A549 (cell line): ENCODE results near the gene CLSTN2.

Experiments
- EP300 ChIP-seq, 2 experiments: fragments of >200 bp; sonication (Bioruptor Twin); formaldehyde crosslinking; IDR thresholded peaks; 2 replicates in 1 of 2; 3 replicates in 1 of 2; pipeline ENCODE4 v1.6.1; 2016 to 2017
- MAFK ChIP-seq: fragments of 450-650 bp; IDR thresholded peaks from 2 replicates; pipeline ENCODE4 v1.6.1; 2014; ENCODE audit not compliant: partially characterized antibody
- MAZ ChIP-seq: fragments of 150-350 bp; IDR thresholded peaks from 2 replicates; pipeline ENCODE4 v1.6.1; 2014; ENCODE audit warnings: antibody characterized with exemption, low read depth, low read length, borderline replicate concordance
- NR3C1 ChIP-seq: fragments of >200 bp; sonication (Bioruptor Twin); formaldehyde crosslinking; IDR thresholded peaks from 3 replicates; pipeline ENCODE4 v1.6.1; 2017
- RAD21 ChIP-seq, 2 experiments: fragments of >200 bp in 1 of 2; sonication (Bioruptor Twin) in 1 of 2; formaldehyde crosslinking in 1 of 2; IDR thresholded peaks in 1 of 2; conservative IDR thresholded peaks in 1 of 2; 2 replicates in 1 of 2; 3 replicates in 1 of 2; pipeline ENCODE4 v1.6.1; 2012 to 2018; ENCODE audit warnings: inconsistent platforms in 1 of 2
- SREBF2 ChIP-seq: fragments of 450-650 bp; IDR thresholded peaks from 2 replicates; pipeline ENCODE4 v1.6.1; 2014; ENCODE audit warnings: mild to moderate bottlenecking, moderate library complexity
- TP53 ChIP-seq: fragments of 250-450 bp; sonication (Bioruptor Pico); IDR thresholded peaks from 2 replicates; pipeline ENCODE4 v1.5.0; 2021; ENCODE audit warnings: mild to moderate bottlenecking, moderate library complexity
- TF ChIP-seq, protein P1 (sequence below): fragments of >200 bp; sonication (Bioruptor Twin); formaldehyde crosslinking; IDR thresholded peaks from 3 replicates; pipeline ENCODE4 v1.5.1; 2016
- TF ChIP-seq, protein P2 (sequence below): fragments of 200-600 bp; sonication (generic); IDR thresholded peaks from 2 replicates; pipeline ENCODE4 v1.6.1; 2016; ENCODE audit warnings: antibody characterized with exemption, mild to moderate bottlenecking, moderate library complexity

DNA sequence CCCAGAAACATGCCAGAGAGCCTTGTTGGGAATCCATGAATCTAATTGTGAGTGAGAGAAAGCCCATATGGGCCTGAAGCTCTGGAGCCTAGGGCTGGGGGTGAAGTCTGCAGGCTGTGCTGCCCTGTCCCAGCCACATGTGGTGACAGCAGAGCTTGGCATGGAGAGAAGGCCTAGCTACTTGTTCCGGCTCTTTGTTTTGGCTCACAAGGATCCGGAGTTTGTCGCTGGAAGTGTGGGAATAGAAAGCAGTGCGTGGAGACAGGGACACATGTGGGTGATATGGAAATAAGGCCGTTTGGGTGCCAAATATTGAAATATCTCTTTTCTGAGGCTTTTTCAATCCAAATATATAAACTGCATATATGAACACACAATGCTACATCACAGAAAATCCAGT lies 78.2 kb downstream of the CLSTN2 start:
- TF ChIP-seq RAD21 (conservative IDR thresholded peaks at IDR 0.05 in 1 of 2, IDR thresholded peaks at IDR 0.05 in 1 of 2) (no peak), MAFK (no peak), SREBF2 (no peak), EP300 (IDR thresholded peaks at IDR 0.05) (no peak), MAZ (no peak), NR3C1 (no peak), TP53 (CRISPR knock-in tag) (no peak)
- TF ChIP-seq, protein P1, sequence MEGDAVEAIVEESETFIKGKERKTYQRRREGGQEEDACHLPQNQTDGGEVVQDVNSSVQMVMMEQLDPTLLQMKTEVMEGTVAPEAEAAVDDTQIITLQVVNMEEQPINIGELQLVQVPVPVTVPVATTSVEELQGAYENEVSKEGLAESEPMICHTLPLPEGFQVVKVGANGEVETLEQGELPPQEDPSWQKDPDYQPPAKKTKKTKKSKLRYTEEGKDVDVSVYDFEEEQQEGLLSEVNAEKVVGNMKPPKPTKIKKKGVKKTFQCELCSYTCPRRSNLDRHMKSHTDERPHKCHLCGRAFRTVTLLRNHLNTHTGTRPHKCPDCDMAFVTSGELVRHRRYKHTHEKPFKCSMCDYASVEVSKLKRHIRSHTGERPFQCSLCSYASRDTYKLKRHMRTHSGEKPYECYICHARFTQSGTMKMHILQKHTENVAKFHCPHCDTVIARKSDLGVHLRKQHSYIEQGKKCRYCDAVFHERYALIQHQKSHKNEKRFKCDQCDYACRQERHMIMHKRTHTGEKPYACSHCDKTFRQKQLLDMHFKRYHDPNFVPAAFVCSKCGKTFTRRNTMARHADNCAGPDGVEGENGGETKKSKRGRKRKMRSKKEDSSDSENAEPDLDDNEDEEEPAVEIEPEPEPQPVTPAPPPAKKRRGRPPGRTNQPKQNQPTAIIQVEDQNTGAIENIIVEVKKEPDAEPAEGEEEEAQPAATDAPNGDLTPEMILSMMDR = no peak
- TF ChIP-seq, protein P2, sequence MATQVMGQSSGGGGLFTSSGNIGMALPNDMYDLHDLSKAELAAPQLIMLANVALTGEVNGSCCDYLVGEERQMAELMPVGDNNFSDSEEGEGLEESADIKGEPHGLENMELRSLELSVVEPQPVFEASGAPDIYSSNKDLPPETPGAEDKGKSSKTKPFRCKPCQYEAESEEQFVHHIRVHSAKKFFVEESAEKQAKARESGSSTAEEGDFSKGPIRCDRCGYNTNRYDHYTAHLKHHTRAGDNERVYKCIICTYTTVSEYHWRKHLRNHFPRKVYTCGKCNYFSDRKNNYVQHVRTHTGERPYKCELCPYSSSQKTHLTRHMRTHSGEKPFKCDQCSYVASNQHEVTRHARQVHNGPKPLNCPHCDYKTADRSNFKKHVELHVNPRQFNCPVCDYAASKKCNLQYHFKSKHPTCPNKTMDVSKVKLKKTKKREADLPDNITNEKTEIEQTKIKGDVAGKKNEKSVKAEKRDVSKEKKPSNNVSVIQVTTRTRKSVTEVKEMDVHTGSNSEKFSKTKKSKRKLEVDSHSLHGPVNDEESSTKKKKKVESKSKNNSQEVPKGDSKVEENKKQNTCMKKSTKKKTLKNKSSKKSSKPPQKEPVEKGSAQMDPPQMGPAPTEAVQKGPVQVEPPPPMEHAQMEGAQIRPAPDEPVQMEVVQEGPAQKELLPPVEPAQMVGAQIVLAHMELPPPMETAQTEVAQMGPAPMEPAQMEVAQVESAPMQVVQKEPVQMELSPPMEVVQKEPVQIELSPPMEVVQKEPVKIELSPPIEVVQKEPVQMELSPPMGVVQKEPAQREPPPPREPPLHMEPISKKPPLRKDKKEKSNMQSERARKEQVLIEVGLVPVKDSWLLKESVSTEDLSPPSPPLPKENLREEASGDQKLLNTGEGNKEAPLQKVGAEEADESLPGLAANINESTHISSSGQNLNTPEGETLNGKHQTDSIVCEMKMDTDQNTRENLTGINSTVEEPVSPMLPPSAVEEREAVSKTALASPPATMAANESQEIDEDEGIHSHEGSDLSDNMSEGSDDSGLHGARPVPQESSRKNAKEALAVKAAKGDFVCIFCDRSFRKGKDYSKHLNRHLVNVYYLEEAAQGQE = no peak
